Tongue (tissue), 2 donors: ENCODE measurements around the gene ZNF683. TPM values are rescaled to one million over a fixed set of nuclear protein-coding genes. Genes with fewer than 3 reads are reported as not detected.
"Not testable (repeated sequence)": the region's sequence is repeated elsewhere in the genome, so short reads cannot be mapped to it uniquely, and the experiment has no call there.

Experiments used
- DNase-seq: peaks from one replicate; pipeline ENCODE4 v3.0.0-alpha.2; 2015
- total RNA-seq: library from RNA; depleted of rRNA; stranded (reverse); fragments of >200 nt; gene quantifications from one replicate; pipeline ENCODE4 v1.2.3, GENCODE V29; 2014

Gene ZNF683
- not detected for total RNA-seq

DNA sequence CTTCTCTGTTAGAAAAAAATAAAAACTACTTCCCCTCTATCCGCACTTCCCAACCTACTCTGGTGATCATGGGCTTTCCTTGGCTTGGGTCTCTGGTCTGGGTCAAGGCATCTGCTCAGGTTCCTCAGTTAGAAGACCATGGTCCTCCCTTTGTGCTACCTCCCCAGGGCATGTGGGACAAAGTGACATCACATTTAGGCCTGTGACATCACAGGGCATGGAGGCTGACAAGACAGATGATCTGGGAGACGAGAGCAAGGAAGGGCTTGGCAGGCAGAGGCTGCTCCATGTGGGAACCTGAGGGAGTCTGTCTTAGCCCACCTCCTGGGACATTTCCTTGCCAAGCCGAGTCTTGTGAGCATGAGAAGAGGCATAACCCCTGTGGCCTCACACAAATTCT, at the start of gene ZNF683:
Gene ZNF683, minus strand, starts transcription at position 140 of the 400 bp plus-strand sequence. CDS start 4,179 bp downstream, outside the sequence.
- DNase-seq: not testable (repeated sequence)

DNA sequence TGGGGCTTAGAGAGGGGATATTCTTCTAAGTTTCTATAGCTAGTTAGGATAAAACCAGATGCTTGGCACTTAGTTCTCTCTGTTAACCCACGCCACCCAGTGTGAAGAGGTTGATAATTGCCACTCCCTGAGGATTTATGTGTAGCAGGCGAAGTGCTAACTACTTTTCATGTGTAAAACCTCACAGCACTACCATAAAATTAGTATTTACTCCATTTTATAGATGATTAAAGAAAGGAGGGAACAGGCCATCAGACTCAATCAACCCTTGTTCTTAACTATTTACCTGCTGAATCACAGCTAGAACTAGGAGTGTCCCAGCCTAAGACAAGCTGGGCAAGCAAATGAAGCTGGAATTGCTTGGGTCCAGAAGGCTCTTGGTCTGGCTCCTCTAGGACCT, 46.9 kb upstream of the ZNF683 start:
- DNase-seq: no peak

GRCh38 chr1:26418865-26419349, 46.4 kb upstream of the ZNF683 start:
- DNase-seq: no peak

GRCh38 chr1:26417111-26417759, 44.7 kb upstream of the ZNF683 start:
- peak; percentile 74 for DNase-seq

- no peak for DNase-seq
Observed at GRCh38 chr1:26413031-26413430, 40.5 kb upstream of the ZNF683 start.

DNA sequence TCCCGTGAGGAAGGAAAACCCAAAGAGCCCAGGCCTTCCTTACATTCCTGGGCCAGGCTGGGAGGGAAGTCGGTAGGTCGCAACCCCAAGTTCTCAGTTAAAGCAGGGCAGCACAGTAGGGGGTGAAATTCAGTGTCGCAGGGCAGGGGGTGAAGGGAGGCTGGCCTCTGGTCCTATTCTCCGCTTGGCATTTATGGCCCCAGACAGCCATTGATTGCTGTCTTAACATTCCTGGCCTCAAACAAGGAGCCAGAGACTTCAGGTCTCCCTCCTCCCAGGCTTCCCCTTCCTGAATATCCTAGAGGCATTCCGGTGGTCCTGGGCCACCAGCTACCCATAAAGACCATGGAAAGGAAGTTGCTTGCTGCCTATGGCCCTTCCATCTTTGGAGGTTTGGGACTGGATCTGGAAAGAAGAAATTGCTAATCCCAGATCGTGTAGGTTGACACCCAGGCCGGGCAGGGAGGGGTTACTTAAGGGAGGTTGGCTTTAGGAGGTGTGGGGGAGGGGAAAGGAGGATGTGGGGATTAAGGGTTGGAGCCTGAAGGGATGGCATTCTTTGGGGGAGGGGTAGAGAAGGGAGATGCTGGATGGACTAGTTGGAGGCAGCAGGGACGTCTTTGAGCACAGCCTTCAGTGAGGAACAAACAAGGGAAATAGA, 39.8 kb upstream of the ZNF683 start:
- no peak for DNase-seq

DNA sequence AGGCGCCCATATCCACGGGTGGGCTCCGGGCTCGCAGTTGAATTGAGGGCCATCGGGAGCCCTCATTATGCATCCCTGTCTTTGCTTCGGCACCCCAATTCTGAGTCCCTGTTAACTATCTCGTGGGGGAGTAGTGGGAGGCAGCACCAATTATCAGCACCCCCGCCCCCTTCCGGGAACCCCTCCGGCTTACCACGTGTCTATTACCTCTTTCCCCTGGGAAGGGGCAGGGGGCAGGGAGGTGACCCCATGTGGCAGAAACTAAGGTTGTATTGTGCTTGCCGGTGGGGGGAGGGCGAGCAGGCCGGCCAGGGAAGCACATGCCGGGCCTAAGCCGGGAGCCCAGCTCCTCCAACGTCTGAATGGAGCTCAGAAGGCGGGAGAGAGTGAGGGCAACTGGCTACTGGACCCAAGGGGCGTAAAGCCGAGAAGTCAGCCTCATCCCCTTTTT, 39.1 kb upstream of the ZNF683 start:
- DNase-seq: no peak

GRCh38 chr1:26410706-26411623, 38.4 kb upstream of the ZNF683 start, which contains the start of gene LIN28A:
TSS of gene LIN28A (plus strand) at chr1:26410817. CDS start at chr1:26410892, 75 bp downstream.
- DNase-seq: no peak

DNA sequence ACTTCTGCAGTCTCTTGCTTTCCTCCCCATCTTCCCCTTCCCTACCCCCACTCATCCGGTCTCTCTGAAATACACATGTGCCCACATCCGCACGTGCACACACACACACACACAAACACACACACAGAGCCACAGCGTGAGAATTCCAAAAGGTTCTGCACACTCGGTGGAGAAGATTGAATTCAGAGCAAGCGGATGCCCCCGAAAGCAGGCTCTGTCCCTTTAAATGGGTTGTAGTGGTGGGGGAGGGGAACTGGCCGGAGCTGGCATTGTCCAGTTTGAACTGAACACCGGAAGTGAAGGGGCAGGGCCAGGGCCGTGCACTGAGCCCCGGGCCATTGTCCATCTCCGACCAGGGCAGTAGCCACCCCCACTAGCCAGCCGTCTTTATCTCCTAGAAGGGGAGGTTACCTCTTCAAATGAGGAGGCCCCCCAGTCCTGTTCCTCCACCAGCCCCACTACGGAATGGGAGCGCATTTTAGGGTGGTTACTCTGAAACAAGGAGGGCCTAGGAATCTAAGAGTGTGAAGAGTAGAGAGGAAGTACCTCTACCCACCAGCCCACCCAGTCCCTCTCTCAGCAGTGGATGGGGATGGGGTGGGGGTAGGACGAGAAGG, 36.7 kb upstream of the ZNF683 start:
- no peak for DNase-seq

- DNase-seq: peak; percentile 93
Observed at GRCh38 chr1:26408604-26409003, 36.1 kb upstream of the ZNF683 start.

- no peak for DNase-seq
Observed at GRCh38 chr1:26405281-26405915, 32.8 kb upstream of the ZNF683 start.

GRCh38 chr1:26404641-26405040, 32.1 kb upstream of the ZNF683 start:
- no peak for DNase-seq

- DNase-seq: no peak
Observed at GRCh38 chr1:26403656-26404055, 31.1 kb upstream of the ZNF683 start.

DNA sequence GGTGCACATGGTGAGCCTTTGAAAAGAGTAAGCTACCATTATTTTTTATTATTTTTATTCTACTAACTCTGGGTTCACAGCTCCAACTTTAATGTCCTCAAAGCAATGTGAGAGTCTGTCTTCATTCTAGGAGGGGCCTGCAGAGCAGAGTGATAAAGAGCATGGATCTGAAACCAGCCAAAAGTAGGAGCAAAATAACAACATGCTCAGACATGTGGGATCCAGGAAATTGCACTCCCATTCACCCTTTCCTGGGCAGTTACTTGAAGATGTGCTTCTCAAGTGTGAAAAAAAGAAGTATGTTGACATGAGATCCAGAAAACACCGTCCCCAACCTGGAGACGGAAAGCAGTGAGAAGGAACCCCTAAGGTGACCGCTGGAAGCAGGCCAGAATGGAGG, 29.3 kb upstream of the ZNF683 start:
- DNase-seq: no peak

GRCh38 chr1:26399034-26399433, 26.5 kb upstream of the ZNF683 start:
- no peak for DNase-seq

GRCh38 chr1:26395754-26396153, 23.2 kb upstream of the ZNF683 start:
- no peak for DNase-seq

DNA sequence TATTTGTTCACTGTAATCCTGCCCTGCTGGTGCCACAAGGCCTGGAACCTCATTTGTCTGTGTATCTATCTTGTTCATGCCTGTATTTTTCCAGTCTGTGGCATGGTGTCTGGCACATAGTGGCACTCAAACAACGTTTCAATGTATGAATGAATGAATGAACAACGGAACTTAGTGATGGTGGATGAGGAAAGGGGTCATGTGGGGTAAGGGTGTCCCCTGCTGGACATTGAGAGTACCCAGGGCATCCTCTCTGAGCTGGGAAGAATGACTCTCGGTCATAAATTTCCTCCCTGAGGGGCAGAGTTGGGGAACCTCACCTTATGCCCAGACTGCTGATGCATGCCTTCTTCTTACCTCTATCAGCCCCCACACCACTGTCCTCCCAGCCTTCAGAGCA, 18.9 kb upstream of the ZNF683 start:
- DNase-seq: no peak

- no peak for DNase-seq
Observed at GRCh38 chr1:26389604-26390247, 17.2 kb upstream of the ZNF683 start.

GRCh38 chr1:26388791-26389445, 16.4 kb upstream of the ZNF683 start:
- no peak for DNase-seq

DNA sequence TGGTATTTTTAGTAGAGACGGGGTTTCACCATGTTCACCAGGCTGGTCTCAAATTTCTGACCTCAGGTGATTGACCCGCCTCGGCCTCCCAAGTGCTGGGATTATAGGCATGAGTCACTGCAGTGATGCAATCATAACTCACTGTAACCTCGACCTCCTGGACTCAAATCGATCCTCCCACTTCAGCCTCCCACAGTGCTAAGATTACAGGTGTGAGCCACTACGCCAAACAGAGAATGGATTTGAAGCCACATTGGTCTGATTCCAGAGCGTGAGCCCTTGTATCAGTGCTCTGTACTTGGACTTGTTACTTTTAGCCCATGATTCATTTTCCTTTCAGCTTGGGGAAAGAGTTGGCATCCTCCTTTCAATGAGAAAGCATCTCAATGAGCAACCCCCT, 14.9 kb upstream of the ZNF683 start:
- DNase-seq: no peak

- not testable (repeated sequence) for DNase-seq
Observed at GRCh38 chr1:26385063-26385462, 12.5 kb upstream of the ZNF683 start.
